Parathyroid adenoma (tissue), 2 donors: Measurements from ENCODE around the gene ARHGAP32.

ENCODE experiments used
- H2AFZ ChIP-seq: fragments of 300-600 bp; sonication (generic); one replicate; pipeline ENCODE4 v1.7.0; 2017; ENCODE audit warnings: antibody characterized with exemption, mild to moderate bottlenecking
- H3K27ac ChIP-seq: fragments of 300-600 bp; sonication (generic); one replicate; pipeline ENCODE4 v1.7.0; 2017
- H3K27me3 ChIP-seq: fragments of 300-600 bp; sonication (generic); one replicate; pipeline ENCODE4 v1.7.0; 2017; ENCODE audit warnings: low read length; ENCODE audit not compliant: control insufficient read depth, insufficient read depth
- H3K36me3 ChIP-seq: fragments of 300-600 bp; sonication (generic); one replicate; pipeline ENCODE4 v1.7.0; 2017; ENCODE audit warnings: low read length; ENCODE audit not compliant: control insufficient read depth, insufficient read depth
- H3K4me1 ChIP-seq: fragments of 300-600 bp; sonication (generic); one replicate; pipeline ENCODE4 v1.7.0; 2017; ENCODE audit warnings: control low read depth
- H3K4me2 ChIP-seq: fragments of 300-600 bp; sonication (generic); one replicate; pipeline ENCODE4 v1.7.0; 2017; ENCODE audit warnings: low read length
- H3K4me3 ChIP-seq: fragments of 300-600 bp; sonication (generic); one replicate; pipeline ENCODE4 v1.7.0; 2017; ENCODE audit warnings: low read depth, low read length
- H3K79me2 ChIP-seq: fragments of 300-600 bp; sonication (generic); one replicate; pipeline ENCODE4 v1.7.0; 2017; ENCODE audit warnings: control low read depth
- H3K9ac ChIP-seq: fragments of 300-600 bp; sonication (generic); one replicate; pipeline ENCODE4 v1.7.0; 2017; ENCODE audit warnings: mild to moderate bottlenecking
- H3K9me3 ChIP-seq: fragments of 300-600 bp; sonication (generic); one replicate; pipeline ENCODE4 v1.7.0; 2017; ENCODE audit warnings: low read length; ENCODE audit not compliant: control insufficient read depth
- TF ChIP-seq, protein P1 (sequence below): fragments of 300-600 bp; sonication (generic); IDR thresholded peaks from one replicate; pipeline ENCODE4 v1.7.0; 2017; ENCODE audit warnings: antibody characterized with exemption, mild to moderate bottlenecking
- donor health status: primary hyperparathyroidism.

Gene ARHGAP32

DNA sequence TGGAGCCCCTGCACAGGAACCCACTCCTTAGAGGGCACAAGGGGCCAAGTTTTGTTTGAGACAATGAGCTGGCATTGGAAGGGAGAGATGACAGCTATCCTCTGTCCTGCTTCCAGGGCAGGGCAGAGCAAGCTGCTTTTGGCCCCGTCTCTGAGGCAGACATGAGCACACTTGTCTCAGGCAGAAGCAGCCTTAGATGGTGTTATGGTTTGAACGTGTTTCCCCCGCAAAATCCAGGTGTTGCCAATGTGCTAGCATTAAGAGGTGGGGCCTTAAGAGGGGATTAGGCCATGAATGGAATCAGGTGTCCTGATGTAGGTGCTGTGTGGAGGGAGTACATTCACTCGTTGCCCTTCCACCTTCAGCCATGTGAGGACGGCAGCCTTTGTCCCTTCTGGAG lies 252.0 kb downstream of the ARHGAP32 start:
- H3K4me2 ChIP-seq = no peak overlapping the region
- H3K4me1 ChIP-seq = no peaks in the 10 kb centered on the region
- H3K9ac ChIP-seq = no peak overlapping the region
- no peak overlapping the region for H2AFZ ChIP-seq
- H3K9me3 ChIP-seq = no peaks in the 10 kb centered on the region
- TF ChIP-seq, protein P1, sequence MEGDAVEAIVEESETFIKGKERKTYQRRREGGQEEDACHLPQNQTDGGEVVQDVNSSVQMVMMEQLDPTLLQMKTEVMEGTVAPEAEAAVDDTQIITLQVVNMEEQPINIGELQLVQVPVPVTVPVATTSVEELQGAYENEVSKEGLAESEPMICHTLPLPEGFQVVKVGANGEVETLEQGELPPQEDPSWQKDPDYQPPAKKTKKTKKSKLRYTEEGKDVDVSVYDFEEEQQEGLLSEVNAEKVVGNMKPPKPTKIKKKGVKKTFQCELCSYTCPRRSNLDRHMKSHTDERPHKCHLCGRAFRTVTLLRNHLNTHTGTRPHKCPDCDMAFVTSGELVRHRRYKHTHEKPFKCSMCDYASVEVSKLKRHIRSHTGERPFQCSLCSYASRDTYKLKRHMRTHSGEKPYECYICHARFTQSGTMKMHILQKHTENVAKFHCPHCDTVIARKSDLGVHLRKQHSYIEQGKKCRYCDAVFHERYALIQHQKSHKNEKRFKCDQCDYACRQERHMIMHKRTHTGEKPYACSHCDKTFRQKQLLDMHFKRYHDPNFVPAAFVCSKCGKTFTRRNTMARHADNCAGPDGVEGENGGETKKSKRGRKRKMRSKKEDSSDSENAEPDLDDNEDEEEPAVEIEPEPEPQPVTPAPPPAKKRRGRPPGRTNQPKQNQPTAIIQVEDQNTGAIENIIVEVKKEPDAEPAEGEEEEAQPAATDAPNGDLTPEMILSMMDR = no peak
- H3K27ac ChIP-seq = no peak overlapping the region
- H3K27me3 ChIP-seq = no peaks in the 10 kb centered on the region
- H3K36me3 ChIP-seq = no peaks in the 10 kb centered on the region
- no peaks in the 10 kb centered on the region for H3K79me2 ChIP-seq
- no peak overlapping the region for H3K4me3 ChIP-seq

DNA sequence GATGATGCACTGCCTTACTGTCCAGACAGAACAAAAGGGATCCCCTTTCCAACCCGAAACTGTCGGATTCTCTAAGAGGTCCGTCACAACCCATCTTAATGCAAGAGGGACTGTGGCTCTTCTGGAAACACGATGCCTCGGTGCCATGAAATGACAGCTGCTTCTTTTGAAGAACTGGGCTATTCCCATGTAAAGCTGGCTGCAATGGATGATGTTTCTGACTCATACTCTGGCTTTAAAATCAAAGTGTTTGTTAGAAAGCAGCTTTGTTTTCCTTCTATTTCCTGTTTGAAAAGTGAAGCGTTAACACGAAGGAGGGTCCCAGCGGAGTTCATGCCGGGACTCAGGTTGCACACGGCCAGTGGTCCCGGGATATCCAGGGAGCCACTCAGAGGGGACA lies 252.5 kb downstream of the ARHGAP32 start:
- Histone ChIP-seq H3K9me3 (no peaks in the 10 kb centered on the region), H3K4me3 (no peak overlapping the region), H3K9ac (no peak overlapping the region), H3K27ac (no peak overlapping the region), H3K79me2 (no peaks in the 10 kb centered on the region), H2AFZ (no peak overlapping the region), H3K36me3 (no peaks in the 10 kb centered on the region), H3K4me1 (no peaks in the 10 kb centered on the region), H3K27me3 (no peaks in the 10 kb centered on the region), H3K4me2 (no peak overlapping the region)
- TF ChIP-seq, protein P1 = no peak

DNA sequence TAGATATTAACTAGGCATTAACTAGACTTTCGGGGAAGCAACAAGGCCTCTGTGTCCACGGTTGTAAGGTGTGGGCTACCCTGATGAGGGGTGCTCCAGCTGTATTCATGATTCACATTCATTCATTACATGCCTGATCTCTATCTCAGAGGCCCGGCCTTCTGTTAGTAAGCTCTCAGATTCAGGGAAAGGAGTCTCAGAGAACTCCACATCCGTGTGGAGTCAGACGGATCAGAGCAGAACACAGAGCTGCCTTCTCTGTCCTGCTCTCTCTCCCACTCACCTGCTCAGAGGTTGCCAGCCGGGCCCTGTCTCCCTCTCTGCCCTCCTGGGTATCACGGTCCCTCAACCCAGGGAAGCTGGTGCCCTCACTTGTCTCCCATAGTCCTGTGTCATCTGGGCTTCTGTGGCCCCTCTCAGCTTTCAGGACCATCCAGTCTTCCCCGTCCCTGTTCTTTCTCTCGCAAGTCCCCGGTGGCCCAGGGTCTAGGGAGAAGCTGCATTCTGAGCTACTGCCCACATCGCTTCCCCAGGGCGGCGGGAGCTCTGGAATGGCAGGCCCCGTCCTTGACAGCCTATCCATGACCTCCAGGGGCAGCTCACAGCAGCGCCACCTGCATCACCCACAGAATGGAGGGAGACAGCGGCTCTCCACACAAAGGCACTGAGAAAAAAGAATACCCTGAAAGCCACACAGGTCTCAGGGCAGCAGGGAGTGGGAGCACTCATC lies 253.8 kb downstream of the ARHGAP32 start:
- Histone ChIP-seq H3K9ac (no peak overlapping the region), H3K9me3 (no peaks in the 10 kb centered on the region), H3K36me3 (no peaks in the 10 kb centered on the region), H3K27ac (no peak overlapping the region), H3K79me2 (no peaks in the 10 kb centered on the region), H3K4me2 (no peak overlapping the region), H2AFZ (no peak overlapping the region), H3K4me3 (no peak overlapping the region), H3K4me1 (no peaks in the 10 kb centered on the region), H3K27me3 (no peaks in the 10 kb centered on the region)
- TF ChIP-seq, protein P1 = no peak

DNA sequence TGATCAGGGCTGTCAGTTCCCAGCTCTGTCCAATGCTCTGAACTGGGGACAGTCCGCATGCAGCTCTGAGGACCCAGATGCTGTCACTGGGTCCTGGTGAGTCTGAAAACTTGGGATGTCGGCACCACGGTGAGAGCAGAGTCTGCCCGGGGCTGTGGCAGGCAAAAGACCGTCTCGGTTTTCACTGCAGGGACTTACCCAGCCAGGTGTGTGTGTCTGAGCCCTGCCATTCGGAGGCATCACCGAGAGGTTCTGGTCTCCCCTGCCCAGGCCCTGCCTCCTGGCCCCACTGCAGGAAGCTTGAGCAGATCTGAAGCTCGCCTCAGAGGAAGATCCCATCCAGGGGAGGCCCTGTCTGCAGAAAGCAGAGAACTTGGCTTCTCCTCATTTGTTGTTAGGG lies 254.6 kb downstream of the ARHGAP32 start:
- Histone ChIP-seq H3K79me2 (no peaks in the 10 kb centered on the region), H2AFZ (no peak overlapping the region), H3K27me3 (no peaks in the 10 kb centered on the region), H3K4me2 (no peak overlapping the region), H3K27ac (no peak overlapping the region), H3K4me1 (no peaks in the 10 kb centered on the region), H3K4me3 (no peak overlapping the region), H3K9me3 (no peaks in the 10 kb centered on the region), H3K36me3 (no peaks in the 10 kb centered on the region), H3K9ac (no peak overlapping the region)
- TF ChIP-seq, protein P1 = no peak
